ENCODE measurements around the gene ZFP69.
"Not testable (repeated sequence)": the region's sequence is repeated elsewhere in the genome, so short reads cannot be mapped to it uniquely, and the experiment has no call there.

The ZFP69 gene
- 8.4 to 18.1 (median 11.3) reads per million in 4 experiments for total RNA-seq

GRCh38 chr1:40476924-40477677 lies at the start of gene ZFP69:
Gene ZFP69 (plus strand): TSS chr1:40477290. CDS start chr1:40479362, 2,072 bp downstream.
- peak; percentile 56 for DNase-seq

DNA sequence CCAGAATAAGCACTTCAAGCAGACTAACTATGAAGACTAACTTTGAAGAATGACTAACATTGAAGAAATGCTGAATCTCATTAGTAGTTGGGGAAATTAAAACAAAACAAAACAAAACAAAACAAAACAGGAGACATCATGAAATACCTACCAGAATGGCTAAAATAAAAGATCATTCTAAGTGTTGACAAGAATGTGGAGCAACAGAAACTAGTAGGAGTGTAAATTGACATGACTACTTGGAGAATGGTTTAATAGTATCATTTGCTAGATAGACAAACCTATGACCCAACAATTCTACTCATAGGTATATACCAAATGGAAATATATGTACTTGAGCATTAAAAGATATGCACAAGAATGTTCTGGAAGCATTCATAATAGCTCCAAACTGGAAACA lies 45.7 kb upstream of the ZFP69 start:
- no peak for DNase-seq

- no peak for DNase-seq
These were observed 44.3 kb upstream of the ZFP69 start for GRCh38 chr1:40432644-40433390.

DNA sequence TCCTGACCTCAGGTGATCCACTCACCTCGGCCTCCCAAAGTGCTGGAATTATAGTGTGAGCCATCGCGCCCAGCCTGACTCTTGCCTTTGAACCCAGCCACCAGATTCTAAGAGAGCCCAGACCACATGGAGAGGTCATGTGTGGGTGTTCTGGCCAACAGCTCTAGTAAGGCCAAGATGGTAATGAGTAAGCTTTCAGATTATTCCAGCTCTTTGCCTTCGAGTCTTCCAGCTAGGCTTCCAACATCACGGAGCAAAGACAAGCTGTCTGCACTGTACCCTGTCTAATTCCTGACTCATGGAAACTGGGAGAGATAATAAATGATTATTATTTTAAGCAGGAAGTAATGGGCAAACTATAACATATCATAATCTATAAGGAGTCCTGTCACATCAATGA lies 41.6 kb upstream of the ZFP69 start:
- no peak for DNase-seq

DNA sequence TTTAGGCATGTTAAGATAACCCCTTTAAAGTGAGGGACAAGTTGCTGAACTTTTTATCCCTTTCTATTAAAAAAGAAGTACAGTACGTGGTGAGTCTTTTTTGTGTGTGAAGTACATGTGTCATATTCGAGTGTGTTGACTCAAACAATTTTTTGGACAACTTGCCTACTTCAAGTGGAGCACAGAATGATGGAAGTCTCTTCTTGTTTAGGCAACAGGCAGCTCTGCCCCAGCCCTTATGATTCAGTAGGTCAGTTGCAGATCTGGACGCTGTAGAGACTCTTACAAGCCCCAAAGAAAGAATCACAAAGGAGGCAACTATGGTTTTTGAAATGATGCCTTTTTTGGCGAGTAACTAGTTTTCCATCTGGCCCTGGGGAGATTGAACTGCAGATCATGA lies 41.2 kb upstream of the ZFP69 start:
- no peak for DNase-seq

DNA sequence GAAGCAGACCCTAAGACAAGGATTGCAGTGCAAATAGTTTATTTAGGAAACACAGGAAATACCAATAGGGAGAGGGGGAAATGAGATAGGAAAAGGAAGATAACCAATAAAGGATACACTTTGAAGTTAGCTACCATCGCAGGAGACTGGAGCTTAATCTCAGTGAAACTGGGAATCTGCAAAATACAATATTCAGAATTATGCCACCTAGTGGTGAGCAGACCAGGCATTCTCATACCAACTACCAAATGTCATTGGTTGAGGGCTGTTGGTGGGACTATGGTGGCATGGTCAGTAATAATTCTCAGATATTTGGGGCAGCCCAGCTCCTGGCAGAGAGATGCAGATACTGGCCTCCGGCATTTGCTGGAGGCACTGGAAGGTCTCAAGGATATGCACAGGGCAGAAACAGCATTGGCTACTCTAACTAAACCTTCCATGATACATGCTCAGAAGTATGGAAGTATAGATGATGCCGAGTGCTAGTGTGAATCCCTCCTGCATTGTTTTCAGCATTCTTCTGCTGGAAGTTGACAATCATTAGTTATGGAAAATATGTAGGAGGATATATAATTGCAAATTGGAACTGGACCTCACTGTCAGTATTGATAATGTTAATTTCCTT lies 38.6 kb upstream of the ZFP69 start:
- no peak for DNase-seq

DNA sequence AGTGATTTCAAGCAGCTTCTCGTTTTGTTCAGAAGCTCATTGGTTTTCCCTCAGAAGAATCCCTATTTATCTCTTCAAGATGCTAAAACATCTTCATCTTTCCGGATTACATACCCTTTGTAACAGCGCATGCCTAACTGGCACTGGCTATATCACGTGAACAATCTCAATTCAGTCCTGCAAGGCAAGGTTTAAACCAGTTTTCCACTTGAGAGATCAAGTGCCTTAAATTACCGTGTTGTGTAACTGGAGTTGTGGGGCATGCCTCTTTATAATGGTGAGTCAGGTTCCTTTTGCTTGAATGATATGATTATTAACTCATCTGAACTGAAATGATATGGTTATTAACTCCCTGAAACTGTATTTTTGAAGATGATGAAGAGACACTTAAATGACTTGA lies 37.8 kb upstream of the ZFP69 start:
- no peak for DNase-seq

DNA sequence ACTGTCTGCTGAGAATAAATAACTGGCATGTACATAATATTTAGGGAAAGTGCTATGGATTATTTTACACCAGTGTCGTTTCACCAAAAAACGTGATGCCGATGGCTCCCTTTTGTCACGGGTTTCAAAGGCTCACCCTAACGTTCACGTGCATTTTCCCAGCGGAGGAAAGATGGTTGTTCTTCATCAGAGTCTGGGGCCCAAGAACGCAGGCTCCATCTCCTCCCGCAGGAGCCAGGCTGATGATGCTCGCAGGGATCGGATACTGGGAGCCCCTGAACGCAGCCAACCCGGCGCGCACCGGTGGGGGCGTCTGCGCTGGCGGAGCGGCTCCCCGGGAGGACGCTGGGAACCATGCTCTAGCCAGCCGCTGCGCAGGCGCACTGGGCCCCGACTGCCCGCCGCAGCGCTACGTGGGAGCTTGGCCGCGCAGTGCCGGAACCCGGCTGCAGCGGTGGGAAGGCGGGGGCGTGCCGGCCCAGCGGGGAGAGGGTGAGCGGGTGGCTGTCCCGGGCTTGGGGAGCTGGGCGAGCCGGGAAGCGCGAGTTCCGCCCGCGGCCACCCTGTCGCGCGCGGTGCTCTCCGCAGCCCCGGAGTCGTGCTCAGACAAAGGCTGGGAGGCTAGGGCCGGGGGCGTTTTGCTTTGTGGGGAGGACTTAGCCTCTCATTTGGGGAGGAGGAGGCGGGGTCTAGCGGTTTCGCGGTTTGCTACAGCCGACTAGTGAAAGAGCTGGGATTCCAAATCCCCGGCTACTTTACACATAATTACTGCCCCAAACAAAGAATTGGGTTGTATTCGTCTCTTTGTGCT lies 27.2 kb upstream of the ZFP69 start, which contains the start of gene ZFP69B:
Gene ZFP69B (plus strand): TSS at position 793 of the 811 bp plus-strand sequence. CDS start 486 bp downstream, outside the sequence.
- DNase-seq = peak; percentile 79

GRCh38 chr1:40450495-40451237 lies 26.4 kb upstream of the ZFP69 start:
- peak; percentile 45 for DNase-seq

GRCh38 chr1:40451238-40451585 lies 25.9 kb upstream of the ZFP69 start:
- no peak for DNase-seq

DNA sequence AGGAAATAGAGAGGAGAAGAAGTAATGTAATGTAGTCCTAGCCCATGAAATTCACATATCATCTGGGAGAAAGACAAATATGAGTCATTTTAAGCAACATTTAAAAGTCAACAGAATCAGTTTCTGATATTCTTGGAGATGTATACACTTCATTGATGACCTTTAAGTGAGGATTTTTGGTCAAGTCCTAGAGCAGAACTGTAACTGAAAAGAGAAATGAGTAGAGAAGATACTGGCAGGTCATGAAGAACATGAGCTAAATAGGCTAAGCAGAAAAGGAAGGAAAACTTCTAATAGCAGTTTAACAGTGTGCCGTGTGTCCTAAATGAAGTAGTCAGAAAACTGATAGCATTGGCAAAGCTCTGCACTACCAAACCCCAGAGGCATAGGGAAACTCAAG lies 22.2 kb upstream of the ZFP69 start:
- no peak for DNase-seq

- DNase-seq = no peak
These were observed 14.0 kb upstream of the ZFP69 start for GRCh38 chr1:40462956-40463590.

- DNase-seq = no peak
These were observed 7.8 kb upstream of the ZFP69 start for GRCh38 chr1:40469327-40469726.

DNA sequence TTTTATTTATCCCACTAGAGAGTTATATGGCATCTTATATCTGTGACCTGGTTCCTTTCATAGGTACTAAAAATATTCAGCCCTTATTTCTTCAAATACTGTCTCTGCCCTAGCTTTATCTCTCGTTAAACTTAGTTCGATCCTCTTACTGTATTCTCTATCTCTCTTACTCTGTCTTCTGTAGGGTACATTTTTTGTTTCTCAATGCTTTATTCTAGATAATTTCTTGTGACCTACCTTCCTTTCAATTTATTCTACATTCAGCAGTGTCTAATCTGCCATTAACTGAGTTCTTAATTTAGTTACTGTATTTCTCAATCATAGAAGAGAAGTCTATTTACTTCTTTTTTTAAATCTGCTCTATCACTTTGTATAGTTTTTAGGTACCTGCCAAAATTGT lies 1.8 kb upstream of the ZFP69 start:
- DNase-seq = no peak

DNA sequence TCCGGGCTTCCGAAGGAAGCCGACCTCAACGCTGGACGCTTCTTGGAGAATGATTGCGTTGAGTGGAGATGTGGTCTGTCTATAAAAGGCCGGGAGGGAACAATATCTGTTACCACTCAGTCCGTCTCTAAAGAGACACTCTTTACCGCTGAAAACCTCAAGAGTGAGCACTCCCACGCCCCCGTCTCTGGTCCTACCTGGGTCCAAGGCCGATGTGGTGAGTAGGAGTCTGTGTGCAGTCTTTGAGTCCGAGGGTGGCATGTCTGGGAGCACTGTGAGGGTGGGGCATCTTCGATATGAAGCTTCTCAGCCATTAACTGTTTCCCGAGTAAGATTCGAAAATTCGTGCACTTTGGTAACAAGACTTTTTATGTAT lies 576 bp downstream of the ZFP69 start:
- no peak for DNase-seq

- no peak for DNase-seq
These were observed 1.2 kb downstream of the ZFP69 start for GRCh38 chr1:40478276-40478675.

DNA sequence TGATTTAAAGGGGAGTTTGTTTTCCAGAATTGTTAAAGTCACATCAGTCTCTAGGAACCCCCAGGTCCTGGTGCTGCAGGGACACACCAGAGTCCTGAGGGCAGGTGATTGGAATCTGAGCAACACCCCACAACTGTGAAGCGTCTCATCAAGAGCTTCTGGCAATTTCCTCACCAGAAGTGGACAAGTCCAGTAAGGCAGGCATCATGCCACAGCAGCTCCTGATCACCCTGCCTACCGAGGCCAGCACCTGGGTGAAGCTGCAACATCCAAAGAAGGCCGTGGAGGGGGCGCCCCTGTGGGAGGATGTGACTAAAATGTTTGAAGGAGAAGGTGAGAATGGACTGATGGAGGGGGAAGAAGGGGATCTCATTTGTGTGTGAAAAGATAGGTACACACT lies 2.1 kb downstream of the ZFP69 start:
- DNase-seq = no peak

- DNase-seq = no peak
These were observed 18.3 kb downstream of the ZFP69 start for GRCh38 chr1:40495315-40495903.

DNA sequence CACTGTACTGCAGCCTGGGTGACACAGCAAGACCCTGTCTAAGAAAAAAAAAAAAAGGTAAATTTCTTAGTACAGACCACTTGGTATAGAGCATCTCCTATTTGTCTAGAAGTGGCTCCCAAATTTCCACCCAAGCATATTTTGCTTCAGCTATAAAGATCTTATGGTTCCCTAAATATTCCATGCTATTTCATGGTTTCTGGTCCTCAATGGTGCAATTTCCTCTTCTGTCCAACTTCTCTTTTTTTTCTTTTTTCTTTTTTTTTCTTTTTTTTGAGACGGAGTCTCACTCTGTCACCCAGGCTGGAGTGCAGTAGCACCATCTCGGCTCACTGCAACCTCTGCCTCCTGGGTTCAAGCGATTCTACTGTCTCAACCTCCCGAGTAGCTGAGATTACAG lies 25.6 kb downstream of the ZFP69 start:
- DNase-seq = not testable (repeated sequence)

GRCh38 chr1:40507973-40508372 lies 30.9 kb downstream of the ZFP69 start:
- DNase-seq = no peak

Data from effector CD8-positive, alpha-beta T cell (primary cell).